ENCODE measurements around the gene CLDN11. TPM values are rescaled to one million over a fixed set of nuclear protein-coding genes. Genes with fewer than 3 reads are reported as not detected.

Gene CLDN11
- total and polyA plus RNA-seq, 9 donors: 0.62 to 14.2 (median 2.1) TPM

DNA sequence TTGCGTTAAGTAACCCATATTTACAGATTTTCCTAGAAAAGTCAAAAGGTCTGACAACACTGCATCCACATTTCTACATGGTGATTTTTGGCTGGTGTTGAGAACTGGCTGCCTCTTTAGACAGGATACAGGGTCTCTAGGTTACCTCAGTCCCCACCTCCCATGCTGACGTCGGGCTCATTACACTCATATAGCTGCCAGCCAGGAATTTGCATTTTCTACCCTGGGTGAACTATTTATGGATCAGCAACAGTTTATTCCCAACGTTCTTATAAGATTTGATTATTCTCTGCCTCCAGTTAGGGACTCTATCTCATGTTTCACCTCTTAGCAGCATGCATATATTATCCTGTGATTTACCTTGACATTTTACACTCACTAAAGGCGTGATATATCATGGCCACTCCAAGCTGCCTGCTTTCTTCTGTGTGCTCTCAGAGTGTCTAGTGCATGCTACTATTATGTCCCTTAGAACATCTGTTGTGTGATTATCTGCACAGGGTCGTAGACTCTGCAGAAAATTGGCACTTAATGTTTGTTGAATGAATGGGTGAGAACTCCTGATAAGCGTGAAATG lies 49.0 kb downstream of the CLDN11 start:
- no peak for DNase-seq
- Histone ChIP-seq H3K27ac (ENCODE audit: low read length) (no peak overlapping the region), H3K27me3 (ENCODE audit: control insufficient read depth, insufficient read depth, low read length) (no peaks in the 10 kb centered on the region), H3K9me3 (replicated peaks; ENCODE audit: control insufficient read depth, low read depth, low read length) (no peaks in the 10 kb centered on the region), H3K4me1 (ENCODE audit: control insufficient read depth, insufficient read depth, low read length) (peaks cover 3% of the 10 kb centered on the region), H3K36me3 (ENCODE audit: control insufficient read depth, insufficient read depth, low read length) (no peaks in the 10 kb centered on the region), H3K4me3 (ENCODE audit: low read length) (no peak overlapping the region)
- 38% methylated on average over 2 of the region's 7 CpGs for WGBS (ENCODE audit: insufficient coverage)

- Histone ChIP-seq H3K36me3 (ENCODE audit: control insufficient read depth, insufficient read depth, low read length) (no peaks in the 10 kb centered on the region), H3K9me3 (replicated peaks; ENCODE audit: control insufficient read depth, low read depth, low read length) (no peaks in the 10 kb centered on the region), H3K27ac (ENCODE audit: low read length) (no peak overlapping the region), H3K4me3 (ENCODE audit: low read length) (no peak overlapping the region), H3K4me1 (ENCODE audit: control insufficient read depth, insufficient read depth, low read length) (peaks cover 3% of the 10 kb centered on the region), H3K27me3 (ENCODE audit: control insufficient read depth, insufficient read depth, low read length) (no peaks in the 10 kb centered on the region)
- DNase-seq: no peak
- 46% methylated on average over 3 of the region's 5 CpGs for WGBS (ENCODE audit: insufficient coverage)
Measured at GRCh38 chr3:170469151-170470062, 50.7 kb downstream of the CLDN11 start.

GRCh38 chr3:170470063-170471016 lies 51.7 kb downstream of the CLDN11 start:
- no peaks in the 10 kb centered on the region for H3K36me3 ChIP-seq (ENCODE audit: control insufficient read depth, insufficient read depth, low read length)
- 10% methylated on average over 3 of the region's 9 CpGs for WGBS (ENCODE audit: insufficient coverage)
- no peaks in the 10 kb centered on the region for H3K9me3 ChIP-seq (replicated peaks; ENCODE audit: control insufficient read depth, low read depth, low read length)
- no peaks in the 10 kb centered on the region for H3K27me3 ChIP-seq (ENCODE audit: control insufficient read depth, insufficient read depth, low read length)
- H3K4me3 ChIP-seq (ENCODE audit: low read length): no peak overlapping the region
- DNase-seq: peak; percentile 59
- H3K4me1 ChIP-seq (ENCODE audit: control insufficient read depth, insufficient read depth, low read length): peaks cover 3% of the 10 kb centered on the region
- H3K27ac ChIP-seq (ENCODE audit: low read length): no peak overlapping the region

DNA sequence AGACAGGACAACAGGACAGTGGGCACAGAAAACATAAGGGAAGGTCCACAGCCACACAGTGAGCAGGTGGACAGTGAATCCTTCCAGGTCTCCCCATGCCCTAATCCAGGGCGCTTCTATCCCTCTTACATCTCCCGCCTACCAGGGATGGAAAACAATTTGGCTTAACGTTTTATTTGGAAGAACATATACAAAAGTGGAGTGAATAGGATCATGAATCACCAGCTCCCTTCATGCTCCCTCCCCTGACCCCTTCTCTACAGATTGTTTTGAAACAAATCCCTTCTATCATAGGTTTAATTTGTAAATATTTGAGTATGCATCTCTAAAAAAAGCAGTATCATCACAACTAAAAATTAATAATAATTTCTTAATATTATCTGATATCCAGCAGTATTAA lies 52.5 kb downstream of the CLDN11 start:
- WGBS (ENCODE audit: insufficient coverage): no CpG with 5 or more reads among the region's 3 CpGs
- H3K27ac ChIP-seq (ENCODE audit: low read length): no peak overlapping the region

GRCh38 chr3:170473358-170473757 lies 54.7 kb downstream of the CLDN11 start:
- H3K27me3 ChIP-seq (ENCODE audit: control insufficient read depth, insufficient read depth, low read length): peaks cover 2% of the 10 kb centered on the region
- H3K4me1 ChIP-seq (ENCODE audit: control insufficient read depth, insufficient read depth, low read length): peaks cover 3% of the 10 kb centered on the region
- no peaks in the 10 kb centered on the region for H3K9me3 ChIP-seq (replicated peaks; ENCODE audit: control insufficient read depth, low read depth, low read length)
- no peak overlapping the region for H3K4me3 ChIP-seq (ENCODE audit: low read length)
- no peak overlapping the region for H3K27ac ChIP-seq (ENCODE audit: low read length)
- WGBS (ENCODE audit: insufficient coverage): no CpG with 5 or more reads among the region's 3 CpGs
- no peaks in the 10 kb centered on the region for H3K36me3 ChIP-seq (ENCODE audit: control insufficient read depth, insufficient read depth, low read length)
- DNase-seq: no peak

More for the DNA sequence above, 52.5 kb downstream of the CLDN11 start:
- Histone ChIP-seq H3K36me3 (ENCODE audit: control insufficient read depth, insufficient read depth, low read length) (no peaks in the 10 kb centered on the region), H3K4me3 (ENCODE audit: low read length) (no peak overlapping the region), H3K4me1 (ENCODE audit: control insufficient read depth, insufficient read depth, low read length) (peaks cover 3% of the 10 kb centered on the region), H3K27me3 (ENCODE audit: control insufficient read depth, insufficient read depth, low read length) (no peaks in the 10 kb centered on the region), H3K9me3 (replicated peaks; ENCODE audit: control insufficient read depth, low read depth, low read length) (no peaks in the 10 kb centered on the region)
- no peak for DNase-seq

GRCh38 chr3:170475092-170475685 lies 56.5 kb downstream of the CLDN11 start:
- WGBS (ENCODE audit: insufficient coverage): 48% methylated on average over 2 of the region's 3 CpGs
- no peak overlapping the region for H3K27ac ChIP-seq (ENCODE audit: low read length)
- peaks cover 3% of the 10 kb centered on the region for H3K4me1 ChIP-seq (ENCODE audit: control insufficient read depth, insufficient read depth, low read length)

GRCh38 chr3:170476291-170476690 lies 57.6 kb downstream of the CLDN11 start:
- no peaks in the 10 kb centered on the region for H3K4me1 ChIP-seq (ENCODE audit: control insufficient read depth, insufficient read depth, low read length)
- peaks cover 2% of the 10 kb centered on the region for H3K27me3 ChIP-seq (ENCODE audit: control insufficient read depth, insufficient read depth, low read length)
- H3K27ac ChIP-seq (ENCODE audit: low read length): no peak overlapping the region
- no peaks in the 10 kb centered on the region for H3K36me3 ChIP-seq (ENCODE audit: control insufficient read depth, insufficient read depth, low read length)
- H3K4me3 ChIP-seq (ENCODE audit: low read length): no peak overlapping the region
- no peaks in the 10 kb centered on the region for H3K9me3 ChIP-seq (replicated peaks; ENCODE audit: control insufficient read depth, low read depth, low read length)
- DNase-seq: no peak
- WGBS (ENCODE audit: insufficient coverage): 61% methylated on average over 3 of the region's 6 CpGs

More at GRCh38 chr3:170475092-170475685, 56.5 kb downstream of the CLDN11 start:
- Histone ChIP-seq H3K27me3 (ENCODE audit: control insufficient read depth, insufficient read depth, low read length) (peaks cover 2% of the 10 kb centered on the region), H3K36me3 (ENCODE audit: control insufficient read depth, insufficient read depth, low read length) (no peaks in the 10 kb centered on the region), H3K4me3 (ENCODE audit: low read length) (no peak overlapping the region), H3K9me3 (replicated peaks; ENCODE audit: control insufficient read depth, low read depth, low read length) (no peaks in the 10 kb centered on the region)
- no peak for DNase-seq

DNA sequence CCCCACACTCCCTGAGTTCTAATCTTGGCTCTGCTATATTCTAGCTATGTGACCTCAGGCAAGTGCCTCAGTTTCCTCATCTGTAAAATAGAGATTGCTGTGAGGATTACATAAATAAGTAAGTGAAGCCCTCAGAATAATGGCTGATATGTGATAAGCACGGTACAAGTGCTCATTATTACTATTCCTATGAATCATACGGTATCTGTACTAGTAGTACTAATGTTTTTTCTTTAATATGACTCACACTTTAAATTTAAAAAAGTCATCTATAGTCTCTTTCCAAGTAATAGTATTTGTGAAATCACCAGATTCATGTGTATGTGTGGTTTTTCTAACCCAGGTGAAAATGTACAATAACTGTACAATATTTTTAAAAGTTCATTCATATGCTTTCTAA lies 58.7 kb downstream of the CLDN11 start:
- no peaks in the 10 kb centered on the region for H3K9me3 ChIP-seq (replicated peaks; ENCODE audit: control insufficient read depth, low read depth, low read length)
- H3K4me1 ChIP-seq (ENCODE audit: control insufficient read depth, insufficient read depth, low read length): no peaks in the 10 kb centered on the region
- peaks cover 2% of the 10 kb centered on the region for H3K27me3 ChIP-seq (ENCODE audit: control insufficient read depth, insufficient read depth, low read length)
- no CpG with 5 or more reads among the region's 2 CpGs for WGBS (ENCODE audit: insufficient coverage)
- no peak overlapping the region for H3K27ac ChIP-seq (ENCODE audit: low read length)
- no peak for DNase-seq
- H3K4me3 ChIP-seq (ENCODE audit: low read length): no peak overlapping the region
- H3K36me3 ChIP-seq (ENCODE audit: control insufficient read depth, insufficient read depth, low read length): no peaks in the 10 kb centered on the region

DNA sequence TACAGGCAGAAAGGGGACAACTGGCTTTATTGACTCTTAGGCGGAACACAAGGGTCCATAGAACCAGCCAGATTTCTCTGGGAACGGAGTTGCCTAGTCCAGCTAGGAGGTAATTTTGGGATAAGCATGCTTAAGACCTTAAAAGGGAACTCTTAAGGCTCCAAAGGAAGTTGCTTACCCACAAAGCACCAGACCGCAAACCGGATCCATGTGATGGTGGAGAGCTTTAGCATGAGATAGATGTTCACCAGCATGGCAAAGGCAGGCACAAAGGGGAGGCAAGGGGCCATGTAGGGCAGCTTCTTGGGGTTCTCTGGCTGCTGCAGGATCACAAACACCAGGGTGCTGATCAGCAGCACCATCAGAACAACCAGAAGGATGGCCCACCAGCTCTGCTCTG lies 61.4 kb downstream of the CLDN11 start:
- 86% methylated on average over 4 of the region's 4 CpGs for WGBS (ENCODE audit: insufficient coverage)
- H3K27me3 ChIP-seq (ENCODE audit: control insufficient read depth, insufficient read depth, low read length): peaks cover 2% of the 10 kb centered on the region
- no peak for DNase-seq

More for the DNA sequence above, 61.4 kb downstream of the CLDN11 start:
- no peaks in the 10 kb centered on the region for H3K4me1 ChIP-seq (ENCODE audit: control insufficient read depth, insufficient read depth, low read length)
- H3K9me3 ChIP-seq (replicated peaks; ENCODE audit: control insufficient read depth, low read depth, low read length): no peaks in the 10 kb centered on the region
- H3K4me3 ChIP-seq (ENCODE audit: low read length): no peak overlapping the region
- no peaks in the 10 kb centered on the region for H3K36me3 ChIP-seq (ENCODE audit: control insufficient read depth, insufficient read depth, low read length)
- H3K27ac ChIP-seq (ENCODE audit: low read length): no peak overlapping the region

Data from muscle of leg (tissue), 11 donors.